ENCODE results near the gene TMCC2. TPM values are rescaled to one million over a fixed set of nuclear protein-coding genes. Genes with fewer than 3 reads are reported as not detected.

The TMCC2 gene
- total RNA-seq, 1 experiment from 2014 or later, result 2.2 TPM

DNA sequence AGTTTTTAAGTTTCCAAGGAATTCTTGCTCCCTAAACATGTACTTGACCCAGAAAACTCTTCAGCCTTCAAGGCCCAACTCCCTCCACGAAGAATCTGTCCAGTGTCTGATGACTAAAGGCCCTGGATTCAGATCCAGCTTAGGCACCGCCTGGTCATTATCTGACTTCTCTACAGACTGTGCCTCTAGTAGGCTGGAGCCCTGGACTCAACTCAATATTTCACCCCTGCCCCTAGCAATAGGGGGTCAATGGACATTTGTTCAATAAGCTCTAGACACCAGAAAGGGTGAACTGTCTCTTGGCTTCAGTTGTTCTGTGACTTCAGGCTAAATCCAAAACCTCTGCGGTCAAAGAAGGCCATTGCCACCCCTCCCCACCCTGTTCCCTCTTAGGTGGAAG is 59.3 kb downstream of the TMCC2 start:
- CTCF ChIA-PET, result no interaction called here
- Histone ChIP-seq H3K27ac (ENCODE audit: low read depth, low read length, poor library complexity, severe bottlenecking) (no peak overlapping the region), H3K27me3 (replicated peaks; ENCODE audit: insufficient read depth, low read depth, low read length, poor library complexity) (no peaks in the 10 kb centered on the region), H3K4me1 (ENCODE audit: insufficient read depth, low read length, poor library complexity, severe bottlenecking) (peaks cover 3% of the 10 kb centered on the region), H3K4me3 (ENCODE audit: low read depth, low read length, poor library complexity, severe bottlenecking) (no peak overlapping the region), H3K36me3 (ENCODE audit: insufficient read depth, low read length, poor library complexity, severe bottlenecking) (no peaks in the 10 kb centered on the region), H3K9me3 (ENCODE audit: low read depth, low read length, poor library complexity, severe bottlenecking) (no peaks in the 10 kb centered on the region)
- DNase-seq (ENCODE audit: low spot score), result no peak
- TF ChIP-seq EZH2 (IDR thresholded peaks at IDR 0.05; ENCODE audit: borderline replicate concordance, low read depth, low read length, poor library complexity, severe bottlenecking), result no peak
- TF ChIP-seq, protein P1, sequence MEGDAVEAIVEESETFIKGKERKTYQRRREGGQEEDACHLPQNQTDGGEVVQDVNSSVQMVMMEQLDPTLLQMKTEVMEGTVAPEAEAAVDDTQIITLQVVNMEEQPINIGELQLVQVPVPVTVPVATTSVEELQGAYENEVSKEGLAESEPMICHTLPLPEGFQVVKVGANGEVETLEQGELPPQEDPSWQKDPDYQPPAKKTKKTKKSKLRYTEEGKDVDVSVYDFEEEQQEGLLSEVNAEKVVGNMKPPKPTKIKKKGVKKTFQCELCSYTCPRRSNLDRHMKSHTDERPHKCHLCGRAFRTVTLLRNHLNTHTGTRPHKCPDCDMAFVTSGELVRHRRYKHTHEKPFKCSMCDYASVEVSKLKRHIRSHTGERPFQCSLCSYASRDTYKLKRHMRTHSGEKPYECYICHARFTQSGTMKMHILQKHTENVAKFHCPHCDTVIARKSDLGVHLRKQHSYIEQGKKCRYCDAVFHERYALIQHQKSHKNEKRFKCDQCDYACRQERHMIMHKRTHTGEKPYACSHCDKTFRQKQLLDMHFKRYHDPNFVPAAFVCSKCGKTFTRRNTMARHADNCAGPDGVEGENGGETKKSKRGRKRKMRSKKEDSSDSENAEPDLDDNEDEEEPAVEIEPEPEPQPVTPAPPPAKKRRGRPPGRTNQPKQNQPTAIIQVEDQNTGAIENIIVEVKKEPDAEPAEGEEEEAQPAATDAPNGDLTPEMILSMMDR (conservative IDR thresholded peaks at IDR 0.05; ENCODE audit: low read depth, low read length), result no peak
- POLR2A ChIA-PET (ENCODE audit: low non-redundant PET), result no interaction called here
- intact Hi-C loops (cut with micrococcal nuclease; ENCODE audit: unreplicated experiment), result no loop called here
- BruUV-seq (replicated peaks), result no TSS peak

DNA sequence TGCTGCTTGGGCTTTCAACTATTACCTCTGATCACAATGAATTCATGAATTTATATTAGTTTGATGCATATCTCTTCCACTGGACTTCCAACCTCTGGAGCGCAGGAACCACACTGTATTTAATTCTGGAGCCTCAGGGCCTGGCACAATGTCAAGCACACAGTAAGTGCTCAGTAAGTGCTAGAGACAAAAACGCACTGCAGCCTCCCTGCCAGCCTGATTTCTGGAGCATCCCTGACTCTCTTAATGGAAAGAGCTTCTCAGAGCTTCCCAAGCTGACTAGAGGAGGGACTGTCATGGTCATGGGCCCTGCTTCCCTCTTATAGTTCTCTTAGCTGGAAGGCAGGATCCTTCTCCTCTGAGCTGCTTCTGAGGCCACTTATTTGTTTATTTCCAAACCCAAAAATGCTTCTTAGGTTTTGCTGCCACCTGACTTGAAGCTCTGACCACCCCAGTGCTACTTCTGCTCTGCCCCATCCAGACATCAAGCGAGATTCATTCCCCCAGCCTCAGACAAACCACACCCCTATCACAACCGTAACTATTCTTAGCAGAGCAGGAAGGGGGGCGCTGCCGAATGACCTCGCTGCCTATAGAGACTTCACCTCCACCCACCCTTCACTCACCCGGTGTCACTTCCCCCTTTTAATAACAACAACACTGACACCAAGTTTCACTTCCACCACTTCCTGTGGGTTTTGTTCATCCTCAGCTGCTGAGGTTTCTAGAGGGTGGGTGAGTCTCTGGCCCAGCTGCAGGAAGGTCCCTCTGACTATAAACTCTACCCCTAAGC is 60.2 kb downstream of the TMCC2 start:
- no TSS peak for BruUV-seq (replicated peaks)
- H3K9me3 ChIP-seq (ENCODE audit: low read depth, low read length, poor library complexity, severe bottlenecking), result no peaks in the 10 kb centered on the region
- CTCF ChIA-PET, result interaction anchor here (1.1 kb wide), 1 partner anchor 32 kb away, joined by 5 read pairs; no protein-coding TSS in a partner anchor
- POLR2A ChIA-PET (ENCODE audit: low non-redundant PET), result no interaction called here
- no peaks in the 10 kb centered on the region for H3K36me3 ChIP-seq (ENCODE audit: insufficient read depth, low read length, poor library complexity, severe bottlenecking)
- no peak for TF ChIP-seq EZH2 (IDR thresholded peaks at IDR 0.05; ENCODE audit: borderline replicate concordance, low read depth, low read length, poor library complexity, severe bottlenecking)
- TF ChIP-seq, protein P1 (conservative IDR thresholded peaks at IDR 0.05; ENCODE audit: low read depth, low read length), result no peak
- no peak for DNase-seq (ENCODE audit: low spot score)
- no peak overlapping the region for H3K27ac ChIP-seq (ENCODE audit: low read depth, low read length, poor library complexity, severe bottlenecking)
- H3K4me3 ChIP-seq (ENCODE audit: low read depth, low read length, poor library complexity, severe bottlenecking), result no peak overlapping the region
- intact Hi-C loops (cut with micrococcal nuclease; ENCODE audit: unreplicated experiment), result no loop called here
- H3K27me3 ChIP-seq (replicated peaks; ENCODE audit: insufficient read depth, low read depth, low read length, poor library complexity), result no peaks in the 10 kb centered on the region
- H3K4me1 ChIP-seq (ENCODE audit: insufficient read depth, low read length, poor library complexity, severe bottlenecking), result peaks cover 3% of the 10 kb centered on the region

DNA sequence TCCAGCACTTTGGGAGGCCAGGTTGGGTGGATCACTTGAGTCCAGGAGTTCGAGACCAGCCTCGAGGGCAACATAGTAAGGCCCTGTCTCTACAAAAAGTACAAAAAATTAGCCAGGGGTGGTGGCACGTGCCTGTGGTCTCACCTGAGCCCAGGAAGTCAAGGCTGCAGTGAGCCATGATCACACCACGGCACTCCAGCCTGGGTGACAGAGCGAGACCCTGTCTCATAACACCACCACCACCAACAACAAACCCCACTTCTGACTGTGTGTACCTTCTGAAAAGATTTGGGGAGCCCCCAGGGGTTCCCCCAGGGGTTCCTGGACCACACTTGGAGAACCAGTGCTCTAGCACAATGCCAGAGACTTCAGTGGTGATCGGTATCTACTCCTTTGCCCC is 63.9 kb downstream of the TMCC2 start:
- CTCF ChIA-PET, result no interaction called here
- Histone ChIP-seq H3K27ac (ENCODE audit: low read depth, low read length, poor library complexity, severe bottlenecking) (no peak overlapping the region), H3K4me1 (ENCODE audit: insufficient read depth, low read length, poor library complexity, severe bottlenecking) (peaks cover 4% of the 10 kb centered on the region), H3K9me3 (ENCODE audit: low read depth, low read length, poor library complexity, severe bottlenecking) (no peaks in the 10 kb centered on the region), H3K27me3 (replicated peaks; ENCODE audit: insufficient read depth, low read depth, low read length, poor library complexity) (no peaks in the 10 kb centered on the region), H3K4me3 (ENCODE audit: low read depth, low read length, poor library complexity, severe bottlenecking) (no peak overlapping the region), H3K36me3 (ENCODE audit: insufficient read depth, low read length, poor library complexity, severe bottlenecking) (no peaks in the 10 kb centered on the region)
- TF ChIP-seq, protein P1 (conservative IDR thresholded peaks at IDR 0.05; ENCODE audit: low read depth, low read length), result no peak
- no peak for TF ChIP-seq EZH2 (IDR thresholded peaks at IDR 0.05; ENCODE audit: borderline replicate concordance, low read depth, low read length, poor library complexity, severe bottlenecking)
- POLR2A ChIA-PET (ENCODE audit: low non-redundant PET), result no interaction called here
- no peak for DNase-seq (ENCODE audit: low spot score)
- no TSS peak for BruUV-seq (replicated peaks)
- intact Hi-C loops (cut with micrococcal nuclease; ENCODE audit: unreplicated experiment), result no loop called here

Measured in A673 (cell line).